ENCODE data around the gene NPHP4.

NPHP4 gene

GRCh38 chr1:5989286-5989605 lies 3.0 kb downstream of the NPHP4 start:
- DNase-seq (ENCODE audit: low read depth) = no peak

DNA sequence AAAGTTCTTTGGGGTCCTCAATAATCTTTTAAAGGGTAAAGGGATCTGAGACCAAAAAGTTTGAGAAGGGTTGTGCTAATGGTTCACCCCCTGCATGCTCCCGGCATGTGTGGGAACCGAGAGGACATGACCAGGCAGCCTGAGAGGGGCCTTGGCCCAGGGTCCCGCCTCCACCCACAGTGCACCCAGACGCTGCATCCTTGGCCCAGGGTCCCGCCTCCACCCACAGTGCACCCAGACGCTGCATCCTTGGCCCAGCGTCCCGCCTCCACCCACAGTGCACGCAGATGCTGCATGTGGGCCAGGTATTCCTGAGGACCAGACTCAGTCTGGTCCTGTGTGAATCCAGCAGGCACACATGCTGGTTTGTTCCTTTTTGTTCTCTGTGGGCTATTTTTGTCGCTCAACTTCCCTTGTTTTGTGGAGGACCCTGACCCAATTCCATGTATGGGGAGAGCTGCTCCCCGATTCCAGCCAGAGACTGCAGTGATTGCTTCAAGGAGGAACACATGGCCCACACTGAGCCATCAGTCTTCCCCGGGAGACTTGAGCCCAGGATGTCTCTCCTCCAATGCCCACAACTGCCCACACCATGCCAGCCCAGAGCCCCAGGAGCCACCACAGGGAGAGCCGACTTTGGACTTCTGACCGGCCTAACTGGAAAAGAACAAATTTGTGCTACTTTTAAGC lies 3.5 kb downstream of the NPHP4 start:
- DNase-seq (ENCODE audit: low read depth) = no peak

DNA sequence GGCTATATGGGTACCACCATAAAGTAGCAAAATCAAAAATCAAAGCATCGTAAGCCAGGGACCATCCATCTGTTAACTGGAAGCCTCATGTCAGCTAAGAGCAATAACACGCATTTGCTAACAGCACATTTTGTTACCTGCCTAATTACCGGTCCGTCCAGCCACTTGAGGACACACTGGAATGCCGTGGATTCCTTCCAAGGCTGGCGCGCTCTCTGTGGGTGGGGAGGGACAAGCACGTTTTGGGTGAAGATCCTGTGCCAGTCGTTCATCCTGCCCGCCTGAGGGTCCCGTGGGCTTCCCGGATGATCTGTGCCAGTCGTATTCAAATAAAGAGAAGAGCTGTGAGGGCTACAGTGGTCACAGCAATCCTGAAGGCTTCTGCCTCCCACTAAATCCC lies 6.2 kb downstream of the NPHP4 start:
- no peak for DNase-seq (ENCODE audit: low read depth)

DNA sequence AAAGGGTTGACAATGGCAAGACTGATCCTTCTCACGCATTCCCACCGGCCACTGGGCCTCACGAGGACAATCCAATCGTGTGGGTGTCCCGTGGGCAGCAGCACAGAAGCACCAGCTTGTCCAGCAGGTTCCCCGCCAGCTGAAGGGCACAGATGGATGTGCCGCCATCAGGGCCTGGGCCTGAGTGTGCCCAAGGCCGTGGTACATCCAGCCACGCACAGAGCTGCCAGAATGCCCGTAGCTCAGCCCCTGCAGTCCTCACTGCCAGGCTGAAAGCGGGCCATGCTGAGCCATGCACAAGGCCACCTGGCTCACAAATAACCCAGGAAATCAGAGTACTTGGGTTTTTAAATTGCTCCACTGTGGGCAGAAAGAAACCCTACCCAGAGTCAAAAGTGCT lies 7.0 kb downstream of the NPHP4 start:
- DNase-seq (ENCODE audit: low read depth) = no peak

DNA sequence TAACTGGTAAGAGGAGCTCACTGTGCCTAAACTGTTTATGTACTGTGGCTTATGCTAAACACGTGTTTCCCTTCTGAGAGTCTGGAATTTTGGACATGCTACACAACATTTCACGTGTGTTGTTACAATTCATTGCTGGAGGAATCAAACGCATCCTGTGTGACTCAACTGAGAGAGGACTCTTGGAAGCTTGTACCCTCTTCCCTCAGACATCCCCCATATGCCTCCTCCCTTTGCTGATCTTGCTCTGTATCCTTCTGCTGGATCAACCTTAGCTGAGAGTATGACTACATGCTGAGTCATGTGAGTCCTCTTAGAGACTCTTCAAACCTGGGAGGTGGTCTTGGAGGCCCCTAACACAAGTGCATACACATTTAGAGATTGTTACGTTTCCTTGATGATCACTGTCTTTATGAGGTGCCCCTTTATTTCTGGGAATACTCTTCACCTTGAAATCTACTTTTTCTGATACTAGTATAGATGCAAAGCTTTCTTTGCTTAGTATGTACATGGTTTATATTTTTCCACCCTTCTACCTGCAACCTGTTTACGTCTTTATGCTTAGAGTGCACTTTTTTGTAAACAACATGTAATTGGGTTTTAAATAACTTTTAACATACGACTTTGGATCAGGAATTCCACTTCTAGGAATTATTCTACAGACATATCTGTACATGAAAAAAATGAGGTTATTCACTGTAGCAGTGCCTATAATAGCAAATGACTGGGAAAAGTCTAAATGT lies 8.7 kb downstream of the NPHP4 start:
- DNase-seq (ENCODE audit: low read depth) = no peak

DNA sequence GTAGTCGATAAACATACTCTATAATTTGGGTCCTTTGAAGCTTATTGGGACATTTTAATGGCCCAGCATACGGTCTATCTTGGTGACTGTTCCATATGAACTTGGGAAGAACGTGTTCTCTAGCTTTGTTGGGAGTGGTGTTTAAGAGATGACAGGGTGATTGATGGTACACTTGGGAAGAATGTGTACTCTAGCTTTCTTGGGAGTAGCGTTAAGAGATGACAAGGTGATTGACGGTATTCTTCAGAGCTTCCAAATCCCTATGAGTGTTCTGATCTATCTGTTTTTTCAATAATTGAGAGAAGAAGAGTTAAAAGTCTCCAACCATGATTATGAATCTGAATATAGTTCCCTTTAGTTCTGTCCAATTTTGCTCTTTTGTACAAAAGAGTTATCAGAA lies 9.4 kb downstream of the NPHP4 start:
- DNase-seq (ENCODE audit: low read depth) = no peak

DNA sequence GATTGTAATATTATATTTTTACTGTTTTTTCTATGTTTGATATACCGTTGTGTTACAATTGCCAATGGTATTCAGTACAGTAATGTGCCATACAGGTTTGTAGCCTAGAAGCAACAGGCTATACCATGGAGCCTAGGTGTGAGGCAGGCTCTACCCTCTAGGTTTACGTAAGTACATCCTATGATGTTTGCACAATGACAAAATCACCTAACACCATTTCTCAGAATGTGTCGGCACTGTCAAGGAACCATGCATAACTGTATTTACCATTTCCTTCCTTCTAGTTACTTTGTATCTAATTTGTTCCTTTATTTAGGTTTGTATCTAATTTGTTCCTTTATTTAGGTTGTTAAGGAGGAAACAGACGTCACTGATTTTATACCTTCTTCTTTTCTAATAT lies 9.9 kb downstream of the NPHP4 start:
- DNase-seq (ENCODE audit: low read depth) = no peak

GRCh38 chr1:5981009-5981380 lies 11.2 kb downstream of the NPHP4 start:
- DNase-seq (ENCODE audit: low read depth) = no peak

DNA sequence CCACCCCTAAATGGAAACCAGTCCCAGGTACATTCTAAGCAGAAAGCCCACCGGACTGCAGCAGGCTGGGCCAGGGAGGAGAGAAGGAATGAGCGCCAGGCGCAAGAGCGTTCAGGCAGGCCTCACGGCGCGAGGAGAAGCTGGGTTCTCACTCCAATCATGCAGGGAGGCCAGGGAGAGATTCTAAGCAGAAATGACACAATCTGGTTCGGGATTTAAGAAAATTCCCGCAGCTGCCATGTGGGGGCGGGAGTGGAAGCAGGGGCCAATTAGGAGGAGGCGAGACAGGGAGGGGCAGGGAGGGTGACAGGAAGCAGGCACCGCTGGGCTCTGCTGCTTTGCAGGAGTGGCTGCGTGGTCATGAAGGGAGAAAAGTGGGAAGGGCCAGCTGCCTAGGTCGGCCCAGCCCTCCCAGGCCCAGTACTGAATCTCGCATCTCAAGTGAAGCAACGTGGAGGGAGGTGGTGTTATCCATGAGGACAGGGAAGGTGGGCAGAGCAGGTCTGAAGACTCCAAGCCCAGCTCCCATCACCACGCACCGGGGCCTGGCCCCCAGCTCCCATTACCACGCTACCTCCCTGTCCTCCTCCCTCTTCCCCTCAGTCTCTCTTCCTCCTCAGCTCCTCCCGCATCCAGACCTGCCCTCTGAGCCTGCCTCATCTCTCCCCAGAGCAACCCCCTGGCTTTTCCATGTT lies 11.8 kb downstream of the NPHP4 start:
- no peak for DNase-seq (ENCODE audit: low read depth)

- no peak for DNase-seq (ENCODE audit: low read depth)
Observed at GRCh38 chr1:5979536-5980313, 12.5 kb downstream of the NPHP4 start.

DNA sequence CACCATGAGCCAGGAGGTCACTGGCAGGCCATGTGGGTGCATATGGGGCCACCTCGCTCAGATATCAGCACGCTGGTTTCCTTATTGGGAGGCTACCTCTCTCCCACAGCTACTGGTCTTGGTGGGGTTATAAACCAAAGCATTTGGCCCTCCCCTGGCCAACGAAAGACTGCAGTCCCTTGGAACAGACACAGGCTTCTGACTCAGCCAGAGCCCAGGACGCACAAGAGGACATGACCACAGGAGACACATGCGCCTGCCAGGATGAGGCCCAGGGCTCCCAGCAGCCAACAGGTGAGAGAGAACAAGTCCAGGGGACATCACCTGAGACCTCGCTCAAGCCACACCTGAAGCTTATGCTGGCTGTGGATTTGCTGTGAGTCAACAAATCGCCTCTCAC lies 13.8 kb downstream of the NPHP4 start:
- no peak for DNase-seq (ENCODE audit: low read depth)

GRCh38 chr1:5977494-5978444 lies 14.5 kb downstream of the NPHP4 start:
- DNase-seq (ENCODE audit: low read depth) = no peak

GRCh38 chr1:5976726-5977493 lies 15.3 kb downstream of the NPHP4 start:
- no peak for DNase-seq (ENCODE audit: low read depth)

DNA sequence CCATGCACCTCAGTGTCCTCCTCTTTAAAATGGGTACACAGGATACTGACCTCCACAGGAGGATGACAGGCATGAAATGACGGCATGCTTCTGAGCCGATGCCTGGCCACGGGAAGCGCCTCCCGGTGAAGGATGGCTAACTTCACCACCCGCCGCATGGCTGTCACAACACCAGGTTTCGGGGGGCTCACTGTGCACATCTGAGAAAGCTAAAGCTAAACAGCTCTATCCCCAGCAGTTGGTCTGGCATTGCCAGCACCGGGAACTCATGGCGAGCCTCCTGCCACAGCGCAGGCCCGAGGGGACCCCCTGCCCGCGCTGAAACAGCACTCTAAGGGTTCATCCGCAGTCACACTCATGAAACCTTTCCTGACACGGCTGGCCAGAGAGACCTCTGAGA lies 16.0 kb downstream of the NPHP4 start:
- no peak for DNase-seq (ENCODE audit: low read depth)

- no peak for DNase-seq (ENCODE audit: low read depth)
Observed at GRCh38 chr1:5975133-5975880, 16.9 kb downstream of the NPHP4 start.

DNA sequence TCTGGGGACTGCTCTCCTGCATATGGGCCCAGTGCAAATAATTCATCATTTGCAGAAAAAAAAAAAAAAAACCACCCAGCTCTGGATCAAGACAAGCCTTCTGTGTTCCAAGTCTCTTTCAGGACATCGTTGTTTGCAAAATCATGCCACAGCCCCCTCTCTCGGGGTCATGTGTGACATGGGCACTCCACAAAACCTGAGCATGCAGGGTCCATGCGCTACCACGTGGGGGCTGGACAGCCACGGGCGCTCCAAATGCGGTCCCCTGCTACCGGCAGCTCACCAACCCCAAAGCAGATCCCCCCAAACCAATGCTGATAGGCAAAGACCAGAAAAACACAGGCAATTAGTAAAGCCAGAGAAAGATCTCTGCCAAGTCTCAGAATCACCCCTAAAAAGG lies 17.6 kb downstream of the NPHP4 start:
- no peak for DNase-seq (ENCODE audit: low read depth)

DNA sequence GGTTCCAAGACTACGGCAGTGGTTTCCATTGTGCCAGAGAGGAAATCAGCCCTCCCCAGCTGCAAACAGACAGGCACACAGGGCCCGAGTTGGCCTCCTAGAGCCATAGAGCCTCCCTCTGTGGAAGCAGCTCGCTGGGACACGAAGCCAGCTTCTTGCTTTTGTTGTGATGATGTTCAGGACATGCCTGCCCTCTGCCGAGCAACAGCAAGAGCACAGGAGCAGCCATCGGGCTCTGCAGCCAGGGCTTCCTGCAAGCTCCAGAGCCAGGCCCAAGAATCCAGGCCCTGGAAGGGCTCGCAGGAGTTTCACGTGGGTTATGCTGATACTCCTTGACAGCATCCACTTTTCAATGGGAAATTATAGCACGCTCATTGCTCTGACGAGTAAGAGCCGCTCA lies 18.5 kb downstream of the NPHP4 start:
- DNase-seq (ENCODE audit: low read depth) = no peak

GRCh38 chr1:5972198-5972520 lies 20.1 kb downstream of the NPHP4 start:
- no peak for DNase-seq (ENCODE audit: low read depth)

- no peak for DNase-seq (ENCODE audit: low read depth)
Observed at GRCh38 chr1:5971471-5972197, 20.6 kb downstream of the NPHP4 start.
